ENCODE data around the gene IFNLR1. TPM values are rescaled to one million over a fixed set of nuclear protein-coding genes. Genes with fewer than 3 reads are reported as not detected.

IFNLR1 gene
- total RNA-seq, 1 donor = not detected

DNA sequence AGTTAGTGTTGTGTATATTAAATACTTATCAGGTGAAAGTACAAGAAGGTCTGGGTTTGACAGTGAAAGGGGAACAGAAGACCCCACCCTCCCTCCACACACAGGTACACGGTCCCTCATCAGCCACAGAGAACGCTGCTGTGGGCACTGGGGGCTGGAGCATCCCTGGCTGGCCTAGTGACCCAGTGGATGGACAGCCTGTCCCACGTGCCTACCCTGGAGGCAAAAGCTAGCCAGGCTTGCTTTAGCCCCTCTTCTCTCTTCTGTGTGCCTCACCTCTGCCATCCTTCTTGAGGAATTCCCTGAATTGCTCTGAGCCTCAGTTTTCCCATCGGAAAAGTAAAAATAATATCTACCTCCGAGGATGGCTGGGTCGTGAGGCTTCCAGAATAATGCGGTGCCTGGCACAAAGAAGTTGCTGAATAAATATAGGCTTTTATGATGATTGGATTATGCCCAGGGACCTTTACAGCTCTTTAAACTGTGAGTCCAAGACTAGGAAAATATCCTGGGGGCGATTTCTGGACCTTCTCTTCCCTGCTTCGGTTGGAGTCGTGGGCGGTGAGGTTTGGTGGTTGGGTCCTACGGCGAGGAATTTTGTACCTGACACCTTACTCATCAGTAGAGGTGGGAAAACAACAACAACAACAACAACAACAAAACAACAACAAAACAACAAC is 918 bp downstream of the IFNLR1 start:
- Histone ChIP-seq H3K27me3 (ENCODE audit: insufficient read depth, low read length) (peaks cover 34% of the 10 kb centered on the region), H3K36me3 (ENCODE audit: insufficient read depth, low read length) (no peaks in the 10 kb centered on the region), H3K4me2 (ENCODE audit: insufficient read depth, low read length) (peak overlapping the region; percentile 80), H3K4me1 (ENCODE audit: insufficient read depth, low read length) (peaks cover 3% of the 10 kb centered on the region), H2AFZ (ENCODE audit: low read length) (no peak overlapping the region), H3K27ac (ENCODE audit: low read depth, low read length) (no peak overlapping the region), H3K9me3 (ENCODE audit: low read depth, low read length) (no peaks in the 10 kb centered on the region), H4K20me1 (ENCODE audit: insufficient read depth, low read length) (no peaks in the 10 kb centered on the region), H3K79me2 (ENCODE audit: insufficient read depth, low read length) (no peaks in the 10 kb centered on the region), H3K4me3 (ENCODE audit: insufficient read depth, low read length) (no peak overlapping the region)
- no peak for DNase-seq (ENCODE audit: insufficient read length, low spot score, missing footprints)
- TF ChIP-seq, protein P1, sequence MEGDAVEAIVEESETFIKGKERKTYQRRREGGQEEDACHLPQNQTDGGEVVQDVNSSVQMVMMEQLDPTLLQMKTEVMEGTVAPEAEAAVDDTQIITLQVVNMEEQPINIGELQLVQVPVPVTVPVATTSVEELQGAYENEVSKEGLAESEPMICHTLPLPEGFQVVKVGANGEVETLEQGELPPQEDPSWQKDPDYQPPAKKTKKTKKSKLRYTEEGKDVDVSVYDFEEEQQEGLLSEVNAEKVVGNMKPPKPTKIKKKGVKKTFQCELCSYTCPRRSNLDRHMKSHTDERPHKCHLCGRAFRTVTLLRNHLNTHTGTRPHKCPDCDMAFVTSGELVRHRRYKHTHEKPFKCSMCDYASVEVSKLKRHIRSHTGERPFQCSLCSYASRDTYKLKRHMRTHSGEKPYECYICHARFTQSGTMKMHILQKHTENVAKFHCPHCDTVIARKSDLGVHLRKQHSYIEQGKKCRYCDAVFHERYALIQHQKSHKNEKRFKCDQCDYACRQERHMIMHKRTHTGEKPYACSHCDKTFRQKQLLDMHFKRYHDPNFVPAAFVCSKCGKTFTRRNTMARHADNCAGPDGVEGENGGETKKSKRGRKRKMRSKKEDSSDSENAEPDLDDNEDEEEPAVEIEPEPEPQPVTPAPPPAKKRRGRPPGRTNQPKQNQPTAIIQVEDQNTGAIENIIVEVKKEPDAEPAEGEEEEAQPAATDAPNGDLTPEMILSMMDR (IDR thresholded peaks at IDR 0.05; ENCODE audit: extremely low read depth, low read depth, low read length) = no peak

DNA sequence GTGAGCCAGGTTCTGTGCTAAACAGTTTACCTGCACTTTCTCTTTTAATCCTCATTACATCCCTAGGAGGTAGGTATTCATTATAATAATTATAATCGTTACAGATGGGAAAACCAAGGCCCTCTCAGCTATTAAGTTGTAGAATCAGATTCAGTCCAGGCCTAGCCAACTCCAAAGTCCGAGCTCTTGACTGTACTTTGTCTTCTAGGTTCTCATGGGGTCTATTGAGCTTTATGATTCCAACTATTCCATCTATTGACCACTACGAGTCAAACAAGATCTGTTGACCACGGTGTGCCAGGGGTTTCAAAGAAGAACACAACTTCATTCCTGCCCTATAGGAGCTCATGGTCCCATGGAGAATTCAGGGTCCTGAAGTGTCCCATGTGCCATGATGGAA is 2.0 kb downstream of the IFNLR1 start:
- peaks cover 34% of the 10 kb centered on the region for H3K27me3 ChIP-seq (ENCODE audit: insufficient read depth, low read length)
- no peaks in the 10 kb centered on the region for H3K79me2 ChIP-seq (ENCODE audit: insufficient read depth, low read length)
- no peak for DNase-seq (ENCODE audit: insufficient read length, low spot score, missing footprints)
- no peaks in the 10 kb centered on the region for H3K9me3 ChIP-seq (ENCODE audit: low read depth, low read length)
- no peak overlapping the region for H3K27ac ChIP-seq (ENCODE audit: low read depth, low read length)
- no peak overlapping the region for H2AFZ ChIP-seq (ENCODE audit: low read length)
- no peaks in the 10 kb centered on the region for H4K20me1 ChIP-seq (ENCODE audit: insufficient read depth, low read length)
- TF ChIP-seq, protein P1 (IDR thresholded peaks at IDR 0.05; ENCODE audit: extremely low read depth, low read depth, low read length) = no peak
- H3K4me2 ChIP-seq (ENCODE audit: insufficient read depth, low read length) = no peak overlapping the region
- H3K4me1 ChIP-seq (ENCODE audit: insufficient read depth, low read length) = peaks cover 3% of the 10 kb centered on the region
- no peak overlapping the region for H3K4me3 ChIP-seq (ENCODE audit: insufficient read depth, low read length)
- no peaks in the 10 kb centered on the region for H3K36me3 ChIP-seq (ENCODE audit: insufficient read depth, low read length)

DNA sequence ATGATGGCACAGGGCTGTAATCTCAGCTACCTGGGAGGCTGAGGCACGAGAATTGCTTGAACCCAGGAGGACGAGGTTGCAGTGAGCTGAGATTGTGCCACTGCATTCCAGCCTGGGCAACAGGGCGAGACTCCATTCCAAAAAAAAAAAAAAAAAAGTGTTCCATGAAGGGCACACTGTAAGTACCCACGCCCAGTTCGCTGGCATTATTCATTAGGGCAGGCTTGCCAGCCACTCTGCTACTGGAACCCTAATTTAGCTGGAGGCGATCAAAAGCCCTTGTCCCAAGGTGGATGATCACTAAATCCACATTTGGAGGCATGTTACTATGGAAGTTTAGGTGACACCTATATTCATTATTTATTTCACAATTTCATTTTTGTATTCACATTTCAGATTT is 5.0 kb downstream of the IFNLR1 start:
- Histone ChIP-seq H3K27ac (ENCODE audit: low read depth, low read length) (no peak overlapping the region), H3K4me2 (ENCODE audit: insufficient read depth, low read length) (no peak overlapping the region), H2AFZ (ENCODE audit: low read length) (no peak overlapping the region), H3K27me3 (ENCODE audit: insufficient read depth, low read length) (peaks cover 17% of the 10 kb centered on the region), H4K20me1 (ENCODE audit: insufficient read depth, low read length) (no peaks in the 10 kb centered on the region), H3K9me3 (ENCODE audit: low read depth, low read length) (no peaks in the 10 kb centered on the region), H3K36me3 (ENCODE audit: insufficient read depth, low read length) (no peaks in the 10 kb centered on the region), H3K4me1 (ENCODE audit: insufficient read depth, low read length) (no peaks in the 10 kb centered on the region), H3K4me3 (ENCODE audit: insufficient read depth, low read length) (no peak overlapping the region), H3K79me2 (ENCODE audit: insufficient read depth, low read length) (no peaks in the 10 kb centered on the region)
- no peak for DNase-seq (ENCODE audit: insufficient read length, low spot score, missing footprints)
- TF ChIP-seq, protein P1 (IDR thresholded peaks at IDR 0.05; ENCODE audit: extremely low read depth, low read depth, low read length) = no peak

DNA sequence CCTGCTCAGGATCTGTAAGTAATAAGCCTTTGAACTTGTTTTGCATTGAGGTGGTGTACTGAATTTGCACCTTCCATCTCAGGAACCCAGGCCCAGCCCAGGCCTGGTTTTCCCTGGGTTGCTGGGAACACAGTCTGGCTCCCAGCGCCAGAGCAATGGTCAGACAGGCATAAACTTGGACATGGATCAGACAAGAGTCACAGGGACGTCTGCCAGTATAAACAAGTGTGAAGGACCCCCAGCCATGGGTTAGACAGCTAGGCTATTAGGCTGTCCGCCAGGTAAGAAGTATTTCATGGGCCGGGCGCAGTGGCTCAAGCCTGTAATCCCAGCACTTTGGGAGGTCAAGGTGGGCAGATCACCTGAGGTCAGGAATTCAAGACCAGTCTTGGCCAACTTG is 5.5 kb downstream of the IFNLR1 start:
- H4K20me1 ChIP-seq (ENCODE audit: insufficient read depth, low read length) = no peaks in the 10 kb centered on the region
- no peak overlapping the region for H2AFZ ChIP-seq (ENCODE audit: low read length)
- H3K27ac ChIP-seq (ENCODE audit: low read depth, low read length) = no peak overlapping the region
- no peak for DNase-seq (ENCODE audit: insufficient read length, low spot score, missing footprints)
- H3K36me3 ChIP-seq (ENCODE audit: insufficient read depth, low read length) = no peaks in the 10 kb centered on the region
- TF ChIP-seq, protein P1 (IDR thresholded peaks at IDR 0.05; ENCODE audit: extremely low read depth, low read depth, low read length) = no peak
- H3K27me3 ChIP-seq (ENCODE audit: insufficient read depth, low read length) = peaks cover 13% of the 10 kb centered on the region
- no peak overlapping the region for H3K4me3 ChIP-seq (ENCODE audit: insufficient read depth, low read length)
- no peaks in the 10 kb centered on the region for H3K79me2 ChIP-seq (ENCODE audit: insufficient read depth, low read length)
- no peaks in the 10 kb centered on the region for H3K9me3 ChIP-seq (ENCODE audit: low read depth, low read length)
- no peak overlapping the region for H3K4me2 ChIP-seq (ENCODE audit: insufficient read depth, low read length)
- H3K4me1 ChIP-seq (ENCODE audit: insufficient read depth, low read length) = no peaks in the 10 kb centered on the region

Measured in osteoblast (primary cell).